HEK293 (cell line): ENCODE results near the gene ADD1.

ENCODE experiments used
- CTCF ChIP-seq: fragments of 450-650 bp; formaldehyde crosslinking; IDR thresholded peaks from 2 replicates; pipeline ENCODE4 v1.5.1; 2016; ENCODE audit warnings: missing biosample characterization, missing genetic modification characterization
- SP2 ChIP-seq: fragments of 450-650 bp; formaldehyde crosslinking; IDR thresholded peaks from 2 replicates; pipeline ENCODE4 v1.5.1; 2016; ENCODE audit warnings: missing biosample characterization, missing genetic modification characterization
- ZBTB6 ChIP-seq: fragments of 450-650 bp; formaldehyde crosslinking; IDR thresholded peaks from 2 replicates; pipeline ENCODE4 v1.5.1; 2017; ENCODE audit warnings: missing biosample characterization, missing genetic modification characterization
- ZIC2 ChIP-seq: fragments of 450-650 bp; formaldehyde crosslinking; IDR thresholded peaks from 2 replicates; pipeline ENCODE4 v1.5.1; 2016; ENCODE audit warnings: missing biosample characterization, missing genetic modification characterization
- ZNF184 ChIP-seq: fragments of 450-650 bp; IDR thresholded peaks from 2 replicates; pipeline ENCODE4 v1.5.1; 2018; ENCODE audit warnings: missing biosample characterization, mild to moderate bottlenecking, missing genetic modification characterization
- ZNF223 ChIP-seq: fragments of 450-650 bp; formaldehyde crosslinking; IDR thresholded peaks from 2 replicates; pipeline ENCODE4 v1.5.1; 2016; ENCODE audit warnings: missing biosample characterization, missing genetic modification characterization
- ZNF600 ChIP-seq: fragments of 450-650 bp; formaldehyde crosslinking; IDR thresholded peaks from 2 replicates; pipeline ENCODE4 v1.5.1; 2016; ENCODE audit warnings: missing biosample characterization, missing genetic modification characterization
- ZNF768 ChIP-seq: fragments of 450-650 bp; formaldehyde crosslinking; IDR thresholded peaks from 2 replicates; pipeline ENCODE4 v1.5.1; 2018; ENCODE audit warnings: missing biosample characterization, mild to moderate bottlenecking, missing genetic modification characterization
- TF ChIP-seq, protein P1 (sequence below): fragments of 450-650 bp; formaldehyde crosslinking; IDR thresholded peaks from 2 replicates; pipeline ENCODE4 v1.5.1; 2016; ENCODE audit warnings: missing biosample characterization, missing genetic modification characterization
- TF ChIP-seq, protein P2 (sequence below): fragments of 450-650 bp; formaldehyde crosslinking; IDR thresholded peaks from 2 replicates; pipeline ENCODE4 v1.5.1; 2016; ENCODE audit warnings: missing biosample characterization, missing genetic modification characterization, low read depth

- TF ChIP-seq, protein P1, sequence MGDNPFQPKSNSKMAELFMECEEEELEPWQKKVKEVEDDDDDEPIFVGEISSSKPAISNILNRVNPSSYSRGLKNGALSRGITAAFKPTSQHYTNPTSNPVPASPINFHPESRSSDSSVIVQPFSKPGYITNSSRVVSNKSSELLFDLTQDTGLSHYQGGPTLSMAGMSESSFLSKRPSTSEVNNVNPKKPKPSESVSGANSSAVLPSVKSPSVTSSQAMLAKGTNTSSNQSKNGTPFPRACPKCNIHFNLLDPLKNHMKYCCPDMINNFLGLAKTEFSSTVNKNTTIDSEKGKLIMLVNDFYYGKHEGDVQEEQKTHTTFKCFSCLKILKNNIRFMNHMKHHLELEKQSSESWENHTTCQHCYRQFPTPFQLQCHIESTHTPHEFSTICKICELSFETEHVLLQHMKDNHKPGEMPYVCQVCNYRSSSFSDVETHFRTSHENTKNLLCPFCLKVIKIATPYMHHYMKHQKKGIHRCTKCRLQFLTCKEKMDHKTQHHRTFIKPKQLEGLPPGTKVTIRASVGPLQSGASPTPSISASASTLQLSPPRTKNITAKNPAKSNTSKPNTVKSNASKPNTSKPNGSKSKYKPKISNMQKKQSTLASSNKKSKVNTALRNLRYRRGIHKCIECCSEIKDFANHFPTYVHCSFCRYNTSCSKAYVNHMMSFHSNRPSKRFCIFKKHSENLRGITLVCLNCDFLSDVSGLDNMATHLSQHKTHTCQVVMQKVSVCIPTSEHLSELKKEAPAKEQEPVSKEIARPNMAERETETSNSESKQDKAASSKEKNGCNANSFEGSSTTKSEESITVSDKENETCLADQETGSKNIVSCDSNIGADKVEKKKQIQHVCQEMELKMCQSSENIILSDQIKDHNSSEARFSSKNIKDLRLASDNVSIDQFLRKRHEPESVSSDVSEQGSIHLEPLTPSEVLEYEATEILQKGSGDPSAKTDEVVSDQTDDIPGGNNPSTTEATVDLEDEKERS (tag by site-specific recombination): no peak
- TF ChIP-seq CTCF (tag by site-specific recombination) (no peak), ZNF768 (tag by site-specific recombination) (no peak), SP2 (tag by site-specific recombination) (no peak), ZIC2 (tag by site-specific recombination) (no peak), ZNF223 (tag by site-specific recombination) (no peak), ZNF600 (tag by site-specific recombination) (no peak), ZNF184 (tag by site-specific recombination) (no peak), ZBTB6 (tag by site-specific recombination) (no peak)
- TF ChIP-seq, protein P2, sequence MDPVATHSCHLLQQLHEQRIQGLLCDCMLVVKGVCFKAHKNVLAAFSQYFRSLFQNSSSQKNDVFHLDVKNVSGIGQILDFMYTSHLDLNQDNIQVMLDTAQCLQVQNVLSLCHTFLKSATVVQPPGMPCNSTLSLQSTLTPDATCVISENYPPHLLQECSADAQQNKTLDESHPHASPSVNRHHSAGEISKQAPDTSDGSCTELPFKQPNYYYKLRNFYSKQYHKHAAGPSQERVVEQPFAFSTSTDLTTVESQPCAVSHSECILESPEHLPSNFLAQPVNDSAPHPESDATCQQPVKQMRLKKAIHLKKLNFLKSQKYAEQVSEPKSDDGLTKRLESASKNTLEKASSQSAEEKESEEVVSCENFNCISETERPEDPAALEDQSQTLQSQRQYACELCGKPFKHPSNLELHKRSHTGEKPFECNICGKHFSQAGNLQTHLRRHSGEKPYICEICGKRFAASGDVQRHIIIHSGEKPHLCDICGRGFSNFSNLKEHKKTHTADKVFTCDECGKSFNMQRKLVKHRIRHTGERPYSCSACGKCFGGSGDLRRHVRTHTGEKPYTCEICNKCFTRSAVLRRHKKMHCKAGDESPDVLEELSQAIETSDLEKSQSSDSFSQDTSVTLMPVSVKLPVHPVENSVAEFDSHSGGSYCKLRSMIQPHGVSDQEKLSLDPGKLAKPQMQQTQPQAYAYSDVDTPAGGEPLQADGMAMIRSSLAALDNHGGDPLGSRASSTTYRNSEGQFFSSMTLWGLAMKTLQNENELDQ: no peak
Measured at GRCh38 chr4:2905544-2905943, 61.9 kb downstream of the ADD1 start.
